HG03575 (cell line): ENCODE measurements around the gene CARD11.
"Not testable (repeated sequence)": the region's sequence is repeated elsewhere in the genome, so short reads cannot be mapped to it uniquely, and the experiment has no call there.

ENCODE experiments used
- ATAC-seq: cut with Tn5 transposase; IDR thresholded peaks from one replicate; pipeline ENCODE4 v1.9.1; 2021; ENCODE audit not compliant: unreplicated experiment, insufficient number of reproducible peaks, low FRiP score; ENCODE audit errors: extremely low read depth

CARD11 gene

GRCh38 chr7:3067193-3067592 lies 23.5 kb upstream of the CARD11 start:
- ATAC-seq: no peak

GRCh38 chr7:3066506-3066905 lies 22.8 kb upstream of the CARD11 start:
- ATAC-seq: no peak

- no peak for ATAC-seq
Measured at GRCh38 chr7:3065724-3066143, 22.1 kb upstream of the CARD11 start.

GRCh38 chr7:3064067-3064466 lies 20.4 kb upstream of the CARD11 start:
- no peak for ATAC-seq

GRCh38 chr7:3063016-3063753 lies 19.5 kb upstream of the CARD11 start:
- peak; percentile 76 for ATAC-seq

GRCh38 chr7:3057066-3057420 lies 13.4 kb upstream of the CARD11 start:
- ATAC-seq: no peak

- ATAC-seq: no peak
Measured at GRCh38 chr7:3056234-3057065, 12.8 kb upstream of the CARD11 start.

- ATAC-seq: no peak
Measured at GRCh38 chr7:3055626-3056025, 12.0 kb upstream of the CARD11 start.

- peak; percentile 48 for ATAC-seq
Measured at GRCh38 chr7:3042861-3043489, 692 bp downstream of the CARD11 start.

GRCh38 chr7:3041986-3042675 lies 1.5 kb downstream of the CARD11 start:
- ATAC-seq: no peak

GRCh38 chr7:3039787-3040186 lies 3.9 kb downstream of the CARD11 start:
- ATAC-seq: no peak

GRCh38 chr7:3038011-3038410 lies 5.7 kb downstream of the CARD11 start:
- ATAC-seq: not testable (repeated sequence)

- no peak for ATAC-seq
Measured at GRCh38 chr7:3037259-3037658, 6.4 kb downstream of the CARD11 start.

- no peak for ATAC-seq
Measured at GRCh38 chr7:3034591-3035150, 9.0 kb downstream of the CARD11 start.

- ATAC-seq: no peak
Measured at GRCh38 chr7:3033581-3033980, 10.1 kb downstream of the CARD11 start.

- ATAC-seq: no peak
Measured at GRCh38 chr7:3033136-3033535, 10.5 kb downstream of the CARD11 start.

- no peak for ATAC-seq
Measured at GRCh38 chr7:3032256-3032655, 11.4 kb downstream of the CARD11 start.

GRCh38 chr7:3029138-3029537 lies 14.5 kb downstream of the CARD11 start:
- ATAC-seq: no peak

GRCh38 chr7:3028758-3029093 lies 14.9 kb downstream of the CARD11 start:
- ATAC-seq: no peak
